ENCODE results near the gene TPRN. TPM values are rescaled to one million over a fixed set of nuclear protein-coding genes. Genes with fewer than 3 reads are reported as not detected.
A peak's percentile ranks its signal among the peaks of the same experiment; 100 is the strongest.

The TPRN gene
- polyA plus RNA-seq, 4 donors, result 12.9 to 18.6 (median 14.1) TPM

GRCh38 chr9:137175345-137175961, 25.1 kb downstream of the TPRN start:
- DNase-seq (ENCODE audit: low read depth in 4 of 4, low spot score in 3 of 4), result no peak

DNA sequence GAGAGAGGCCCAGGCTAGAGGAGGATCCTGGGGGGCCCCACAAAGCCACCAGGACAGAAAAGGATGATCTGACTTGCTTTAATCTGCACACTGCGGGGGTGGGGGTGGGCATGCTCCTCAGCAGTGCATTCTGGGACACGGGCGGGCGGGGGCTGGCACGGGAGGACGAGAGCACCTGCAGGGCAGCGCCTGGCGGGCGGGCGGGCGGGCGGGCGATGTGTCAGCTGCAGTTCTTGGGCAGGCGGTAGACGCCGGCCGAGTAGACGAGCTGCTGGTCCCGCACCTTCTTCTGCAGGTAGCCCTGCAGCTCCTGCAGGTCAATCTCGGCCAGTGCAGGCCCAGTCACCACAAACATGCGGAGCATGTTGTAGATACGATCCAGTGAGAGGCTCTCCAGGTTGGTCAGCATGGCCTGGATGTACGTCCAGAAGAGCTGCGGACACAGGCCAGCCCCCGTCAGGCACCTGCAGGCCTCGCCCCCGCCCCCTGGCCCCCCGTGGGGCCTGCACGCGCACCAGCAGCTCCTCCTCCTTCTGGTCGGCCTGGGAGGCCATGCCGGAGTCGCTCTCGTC, 25.7 kb downstream of the TPRN start:
- no peak for DNase-seq (ENCODE audit: low read depth in 4 of 4, low spot score in 3 of 4)

- no peak for DNase-seq (ENCODE audit: low read depth in 4 of 4, low spot score in 3 of 4)
Measured at GRCh38 chr9:137173796-137174664, 26.5 kb downstream of the TPRN start.

DNA sequence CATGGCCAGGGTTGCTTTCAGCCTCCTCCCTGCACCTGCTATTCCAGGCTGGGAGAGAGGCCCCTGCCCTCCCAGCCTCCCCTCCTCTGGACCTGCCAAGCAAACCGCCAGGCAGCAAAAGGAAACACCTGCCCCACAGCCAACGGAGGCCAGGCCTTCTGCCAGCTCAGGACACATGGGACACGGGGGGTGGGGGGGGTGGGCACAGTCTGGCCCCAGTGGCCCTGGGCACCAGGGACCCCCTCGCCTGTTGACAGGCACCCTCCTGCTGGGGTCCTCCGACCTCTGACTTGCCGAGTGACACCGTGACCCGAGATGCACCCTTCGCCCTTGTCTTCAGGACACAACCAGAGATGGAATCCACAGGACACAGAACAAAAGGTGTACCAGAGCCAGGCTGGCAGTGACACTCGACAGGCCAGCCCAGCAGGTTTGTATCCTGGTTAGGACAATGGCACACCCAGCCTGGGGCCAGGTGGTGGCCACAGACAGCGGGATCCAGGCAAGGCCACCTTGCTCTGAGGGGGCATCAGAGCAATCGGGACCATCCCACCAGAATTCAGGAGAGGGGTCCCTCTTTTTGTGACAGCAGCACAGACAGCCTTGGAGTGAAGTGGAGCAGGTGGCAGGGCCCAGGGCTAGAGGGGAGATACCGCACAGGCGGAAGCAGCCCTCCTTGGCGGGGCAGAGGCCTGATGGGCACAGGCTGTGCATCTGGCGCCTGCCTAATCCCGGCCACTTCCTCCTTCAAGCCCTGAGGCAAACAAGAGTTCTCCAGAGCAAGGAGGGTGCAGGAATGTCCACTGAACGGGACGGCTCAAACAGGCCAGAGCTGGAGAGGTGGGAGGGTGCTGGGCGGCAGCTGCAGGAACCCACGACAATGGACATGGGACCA, 27.4 kb downstream of the TPRN start:
- DNase-seq (ENCODE audit: low read depth in 4 of 4, low spot score in 3 of 4), result no peak

- no peak for DNase-seq (ENCODE audit: low read depth in 4 of 4, low spot score in 3 of 4)
Measured at GRCh38 chr9:137171149-137171900, 29.2 kb downstream of the TPRN start.

DNA sequence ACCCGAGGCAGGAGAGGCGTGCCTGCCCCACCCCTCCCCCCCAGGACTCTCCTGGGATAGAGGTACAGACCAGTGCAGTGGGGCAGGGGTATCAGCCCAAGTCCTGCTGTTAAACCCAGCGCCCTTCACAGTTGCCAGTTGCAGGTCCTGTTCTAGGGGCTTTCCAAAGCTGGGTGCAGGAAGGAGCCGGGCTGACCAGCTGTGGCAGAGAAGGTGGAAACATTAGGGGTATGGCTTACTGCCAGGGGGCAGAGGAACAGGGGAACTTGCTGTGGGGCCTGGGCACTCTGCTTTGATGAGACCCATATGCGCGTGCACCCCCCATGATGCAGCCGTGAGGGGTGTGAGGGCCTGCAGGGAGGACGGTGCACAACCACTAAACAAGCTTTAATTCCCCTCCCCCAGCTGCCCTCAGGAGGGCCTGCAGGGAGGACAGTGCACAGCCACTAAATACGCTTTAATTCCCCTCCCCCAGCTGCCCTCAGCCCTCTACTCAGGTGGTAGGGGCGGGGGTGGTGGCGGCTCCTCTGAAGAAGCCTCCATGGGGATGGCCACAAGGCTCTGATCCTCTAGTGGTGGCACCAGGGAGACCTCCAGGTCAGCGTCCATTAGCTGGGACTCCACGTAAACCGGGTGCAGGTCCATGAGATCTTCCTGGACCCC, 29.9 kb downstream of the TPRN start:
- no peak for DNase-seq (ENCODE audit: low read depth in 4 of 4, low spot score in 3 of 4)

GRCh38 chr9:137169896-137170358, 30.6 kb downstream of the TPRN start, which contains the start of gene LRRC26:
TSS of gene LRRC26 (minus strand) at chr9:137170051. CDS start at chr9:137169943, 108 bp downstream.
- DNase-seq (ENCODE audit: low read depth in 4 of 4, low spot score in 3 of 4), result no peak

DNA sequence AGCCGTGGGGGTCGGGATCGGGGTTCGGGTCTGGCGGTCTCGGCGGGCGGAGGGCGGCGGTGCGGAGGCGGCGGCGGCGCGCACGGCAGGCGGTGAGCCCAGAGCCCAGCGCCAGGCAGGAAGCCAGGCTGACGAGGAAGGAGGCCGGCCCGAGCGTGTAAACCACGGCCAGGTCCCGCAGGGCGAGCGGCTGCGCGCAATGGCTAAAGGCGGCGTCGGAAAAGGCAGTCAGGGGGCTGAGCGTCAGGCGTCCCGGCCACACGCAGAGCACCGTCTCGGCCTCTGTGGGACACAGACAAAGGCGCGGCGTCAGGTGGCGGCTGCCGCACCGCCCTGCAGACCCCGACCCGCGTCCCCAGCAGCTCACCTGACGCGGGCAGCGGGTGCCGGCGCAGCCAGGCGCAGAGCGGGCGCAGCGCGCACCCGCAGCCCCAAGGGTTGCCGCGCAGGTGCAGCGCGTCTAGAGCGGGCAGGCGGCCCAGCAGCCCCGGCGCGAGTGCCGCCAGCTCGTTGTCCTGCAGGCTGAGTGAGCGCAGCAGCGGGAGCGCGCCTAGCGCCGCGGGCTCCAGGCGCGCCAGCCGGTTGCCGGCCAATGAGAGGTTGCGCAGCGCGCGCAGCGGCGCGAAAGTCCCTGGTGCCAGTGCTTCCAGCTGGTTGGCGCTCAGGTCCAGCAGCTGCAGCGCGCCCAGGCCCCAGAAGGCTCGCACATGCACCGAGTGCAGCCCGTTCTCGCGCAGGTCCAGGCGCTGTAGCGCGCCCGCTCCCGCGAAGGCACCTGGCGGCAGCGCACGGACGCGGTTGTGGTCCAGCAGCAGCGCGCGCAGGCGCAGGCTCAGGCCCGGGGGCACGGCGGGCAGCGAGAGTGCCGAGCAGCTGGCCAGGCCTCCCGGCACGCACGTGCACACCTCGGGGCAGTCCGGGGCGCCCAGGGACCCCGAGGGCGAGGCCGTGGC, 31.4 kb downstream of the TPRN start:
- DNase-seq (ENCODE audit: low read depth in 4 of 4, low spot score in 3 of 4), result peak in 2 of 4 donors; percentile 16 to 49

- no peak for DNase-seq (ENCODE audit: low read depth in 4 of 4, low spot score in 3 of 4)
Measured at GRCh38 chr9:137168573-137168903, 32.0 kb downstream of the TPRN start.

- no peak for DNase-seq (ENCODE audit: low read depth in 4 of 4, low spot score in 3 of 4)
Measured at GRCh38 chr9:137167747-137168572, 32.6 kb downstream of the TPRN start.

GRCh38 chr9:137167277-137167746, 33.2 kb downstream of the TPRN start:
- no peak for DNase-seq (ENCODE audit: low read depth in 4 of 4, low spot score in 3 of 4)

- no peak for DNase-seq (ENCODE audit: low read depth in 4 of 4, low spot score in 3 of 4)
Measured at GRCh38 chr9:137166380-137167229, 33.9 kb downstream of the TPRN start.

DNA sequence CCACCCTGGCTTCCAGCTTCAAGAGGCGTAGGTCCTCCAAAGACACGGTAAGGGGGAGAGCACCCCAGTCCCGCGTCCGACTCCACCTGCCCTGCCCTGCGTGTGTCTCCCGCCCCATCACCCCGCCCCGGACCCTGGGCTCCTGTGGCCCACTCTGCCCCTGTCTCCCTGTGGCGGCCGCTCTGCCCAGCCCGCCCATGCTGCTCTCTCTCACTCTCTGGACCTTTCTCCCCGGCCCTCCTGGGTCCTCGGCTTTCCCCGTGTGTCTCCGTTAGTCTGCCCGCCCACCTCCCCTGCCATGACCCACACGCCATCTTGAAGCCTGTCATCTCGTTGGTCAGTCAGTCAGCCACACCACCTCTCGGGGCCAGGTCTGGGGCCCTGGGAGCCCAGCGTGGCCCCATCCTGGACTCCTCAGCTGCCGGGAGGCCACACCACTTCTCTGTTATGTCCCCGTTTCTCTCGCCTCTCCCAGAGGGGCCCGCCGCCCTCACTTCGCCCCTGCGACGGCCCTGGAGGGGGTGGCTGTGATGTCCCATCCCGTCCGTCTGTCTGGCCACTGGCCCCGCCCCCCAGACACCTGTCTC, 35.2 kb downstream of the TPRN start:
- no peak for DNase-seq (ENCODE audit: low read depth in 4 of 4, low spot score in 3 of 4)

DNA sequence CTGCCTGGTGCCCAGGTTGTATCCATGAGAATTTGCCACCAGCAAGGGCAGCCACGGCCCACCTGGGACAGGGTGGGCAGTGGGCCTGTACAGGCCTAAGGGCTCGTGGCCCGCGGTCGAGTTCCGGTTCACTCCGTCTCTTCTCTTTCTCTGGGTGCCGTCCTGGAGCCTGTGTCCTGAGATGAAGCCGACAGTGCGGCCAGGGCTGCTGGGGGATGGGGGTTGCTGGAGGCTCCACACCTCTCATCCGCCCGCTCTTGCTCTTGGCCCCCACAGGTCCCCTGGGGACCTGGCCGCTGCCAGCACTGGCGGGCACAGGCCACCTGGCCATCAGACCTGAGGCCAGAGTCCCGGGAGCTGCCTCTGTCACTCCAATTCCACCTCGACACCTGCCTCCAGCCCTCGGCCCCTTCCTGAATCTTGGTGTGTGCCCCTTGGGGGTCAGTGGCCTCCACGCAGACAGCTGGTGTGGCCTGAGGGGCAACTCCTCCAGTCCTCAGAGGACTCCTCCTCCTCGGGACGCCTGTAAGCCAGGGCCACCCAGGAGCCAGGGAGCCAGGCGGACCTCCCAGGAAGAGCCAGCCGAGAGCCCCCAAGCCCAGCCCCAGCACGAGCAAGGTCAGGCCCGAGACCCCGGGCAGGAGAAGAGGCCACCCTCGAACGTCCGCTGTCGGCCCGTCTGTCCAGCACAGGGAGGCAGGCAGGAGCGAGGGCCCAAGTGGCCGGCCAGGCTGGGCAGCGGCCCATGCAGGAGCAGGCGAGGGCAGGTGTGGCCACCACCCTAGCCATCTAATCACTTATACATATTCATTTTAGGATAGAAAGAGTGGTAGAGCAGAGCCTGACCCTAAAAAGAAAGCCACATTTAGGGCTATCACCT, 35.9 kb downstream of the TPRN start:
- DNase-seq (ENCODE audit: low read depth in 4 of 4, low spot score in 3 of 4), result no peak

GRCh38 chr9:137163805-137164204, 36.7 kb downstream of the TPRN start:
- no peak for DNase-seq (ENCODE audit: low read depth in 4 of 4, low spot score in 3 of 4)

All from right renal pelvis (tissue), 4 donors.